Karpas-422 (cell line): ENCODE results near the gene ADCK1. TPM values are rescaled to one million over a fixed set of nuclear protein-coding genes. Genes with fewer than 3 reads are reported as not detected.
"Not testable (repeated sequence)": the region's sequence is repeated elsewhere in the genome, so short reads cannot be mapped to it uniquely, and the experiment has no call there.

Experiments used
- DNase-seq: peaks from one replicate; pipeline ENCODE4 v3.0.0-alpha.2; 2015
- H2AFZ ChIP-seq: fragments of 200-600 bp; sonication (generic); 2 replicates; pipeline ENCODE4 v1.6.1; 2014; ENCODE audit warnings: antibody characterized with exemption, low read length, mixed read lengths
- H3K27ac ChIP-seq: fragments of 200-600 bp; sonication (generic); 2 replicates; pipeline ENCODE4 v1.5.1; 2014; ENCODE audit warnings: mild to moderate bottlenecking, low read length, moderate library complexity
- H3K27me3 ChIP-seq: fragments of 200-600 bp; sonication (generic); 2 replicates; pipeline ENCODE4 v1.6.1; 2014; ENCODE audit warnings: low read length, mixed read lengths
- H3K36me3 ChIP-seq: fragments of 200-600 bp; sonication (generic); 2 replicates; pipeline ENCODE4 v1.6.1; 2014; ENCODE audit warnings: low read length, mixed read lengths; ENCODE audit not compliant: insufficient read depth
- H3K4me1 ChIP-seq: fragments of 200-600 bp; sonication (generic); 2 replicates; pipeline ENCODE4 v1.6.1; 2014; ENCODE audit warnings: mild to moderate bottlenecking, low read length, mixed read lengths
- H3K4me2 ChIP-seq: fragments of 200-600 bp; sonication (generic); 2 replicates; pipeline ENCODE4 v1.6.1; 2014; ENCODE audit warnings: low read length, low read depth, mild to moderate bottlenecking; ENCODE audit not compliant: poor library complexity, severe bottlenecking
- H3K4me3 ChIP-seq: fragments of 200-600 bp; sonication (generic); 2 replicates; pipeline ENCODE4 v1.5.1; 2014; ENCODE audit warnings: mild to moderate bottlenecking, antibody characterized with exemption, low read length, mixed read lengths
- H3K79me2 ChIP-seq: fragments of 200-600 bp; sonication (generic); 2 replicates; pipeline ENCODE4 v1.6.1; 2014; ENCODE audit warnings: mild to moderate bottlenecking, low read length, mixed read lengths
- H3K9ac ChIP-seq: fragments of 200-600 bp; sonication (generic); 2 replicates; pipeline ENCODE4 v1.6.0; 2014; ENCODE audit warnings: low read length
- H3K9me2 ChIP-seq: fragments of 200-600 bp; sonication (generic), shearing (Covaris generic); replicated peaks from 2 replicates; pipeline ENCODE4 v1.6.0; 2014; ENCODE audit warnings: mild to moderate bottlenecking, low read length, moderate library complexity; ENCODE audit not compliant: insufficient read depth
- H3K9me3 ChIP-seq: fragments of 300-700, 200-600 bp; sonication (generic); 2 replicates; pipeline ENCODE4 v1.6.1; 2014; ENCODE audit warnings: low read length, mixed read lengths
- H4K20me1 ChIP-seq: fragments of 200-600 bp; sonication (generic); 2 replicates; pipeline ENCODE4 v1.6.1; 2014; ENCODE audit warnings: mild to moderate bottlenecking, antibody characterized with exemption, low read length, low read depth; ENCODE audit not compliant: insufficient read depth
- total RNA-seq: library from RNA; depleted of rRNA; stranded (reverse); fragments of >200 nt; shearing (Covaris generic); gene quantifications from 2 replicates; pipeline ENCODE4 v1.2.3, GENCODE V29; 2014; ENCODE audit warnings: low replicate concordance

The ADCK1 gene
- total RNA-seq, 1 experiment from 2014 or later, result 9.7 TPM

- H3K36me3 ChIP-seq, result no peaks in the 10 kb centered on the region
- no peaks in the 10 kb centered on the region for H3K9me2 ChIP-seq
- H3K4me3 ChIP-seq, result no peak overlapping the region
- H2AFZ ChIP-seq, result no peak overlapping the region
- no peaks in the 10 kb centered on the region for H4K20me1 ChIP-seq
- no peak overlapping the region for H3K9ac ChIP-seq
- no peaks in the 10 kb centered on the region for H3K79me2 ChIP-seq
- no peaks in the 10 kb centered on the region for H3K4me1 ChIP-seq
- no peak overlapping the region for H3K4me2 ChIP-seq
- DNase-seq, result no peak
- no peaks in the 10 kb centered on the region for H3K27me3 ChIP-seq
- H3K27ac ChIP-seq, result no peak overlapping the region
- no peaks in the 10 kb centered on the region for H3K9me3 ChIP-seq
Observed at GRCh38 chr14:77955816-77956484, 156.0 kb downstream of the ADCK1 start.

DNA sequence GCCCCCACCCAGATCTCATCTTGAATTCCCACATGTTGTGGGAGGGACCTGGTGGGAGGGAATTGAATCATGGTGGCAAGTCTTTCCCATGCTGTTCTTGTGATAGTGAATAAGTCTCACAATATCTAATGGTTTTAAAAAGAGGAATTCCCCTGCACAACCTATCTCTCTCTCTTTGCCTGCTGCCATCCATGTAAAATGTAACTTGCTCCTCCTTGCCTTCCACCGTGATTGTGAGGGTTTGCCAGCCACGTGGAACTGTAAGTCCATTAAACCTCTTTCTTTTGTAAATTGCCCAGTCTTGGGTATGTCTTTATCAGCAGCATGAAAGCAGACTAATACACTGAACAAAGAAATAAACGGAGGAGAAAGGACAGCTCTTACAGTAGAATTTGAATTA lies 159.8 kb downstream of the ADCK1 start:
- H3K9me2 ChIP-seq, H3K27me3 ChIP-seq, H3K9me3 ChIP-seq, H4K20me1 ChIP-seq, H3K4me3 ChIP-seq, H3K9ac ChIP-seq, H2AFZ ChIP-seq, H3K4me2 ChIP-seq, H3K4me1 ChIP-seq, H3K79me2 ChIP-seq, H3K27ac ChIP-seq, DNase-seq, H3K36me3 ChIP-seq: not testable (repeated sequence)

DNA sequence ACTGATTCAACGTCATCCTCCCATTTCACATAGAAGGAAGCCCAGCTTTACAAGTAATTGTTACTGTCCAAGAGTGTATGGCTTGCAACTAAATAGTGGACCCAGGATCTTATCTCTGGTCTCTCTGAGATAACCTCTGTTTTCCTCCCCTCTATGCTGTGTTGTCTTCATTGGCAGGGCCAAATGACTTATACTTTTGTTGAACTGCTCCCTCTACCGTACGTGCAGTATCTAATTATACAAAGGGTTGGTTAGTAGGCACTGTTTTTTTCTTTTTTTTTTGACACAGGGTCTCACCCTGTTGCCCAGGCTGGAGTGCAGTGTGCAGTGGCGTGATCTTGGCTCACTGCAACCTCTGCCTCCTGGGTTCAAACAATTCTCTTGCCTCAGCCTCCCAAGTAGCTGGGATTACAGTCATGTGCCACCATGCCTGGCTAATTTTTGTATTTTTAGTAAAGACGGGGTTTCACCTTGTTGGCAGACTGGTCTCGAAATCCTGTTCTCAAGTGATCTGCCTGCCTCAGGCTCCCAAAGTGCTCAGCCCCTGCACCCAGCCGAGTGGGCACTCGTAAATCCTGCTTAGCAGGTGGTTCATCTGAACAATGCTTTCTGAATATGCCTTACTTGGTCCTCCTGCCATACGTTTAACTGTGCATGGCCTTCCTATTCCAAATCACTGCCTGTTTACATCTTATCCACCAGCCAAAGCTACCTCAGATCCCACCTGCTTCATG lies 162.1 kb downstream of the ADCK1 start:
- H3K36me3 ChIP-seq, result no peaks in the 10 kb centered on the region
- no peaks in the 10 kb centered on the region for H3K4me1 ChIP-seq
- H3K4me2 ChIP-seq, result no peak overlapping the region
- no peak overlapping the region for H3K27ac ChIP-seq
- no peaks in the 10 kb centered on the region for H3K9me3 ChIP-seq
- no peaks in the 10 kb centered on the region for H3K27me3 ChIP-seq
- H3K9me2 ChIP-seq, result no peaks in the 10 kb centered on the region
- H3K79me2 ChIP-seq, result no peaks in the 10 kb centered on the region
- H3K4me3 ChIP-seq, result no peak overlapping the region
- DNase-seq, result peak; percentile 73
- H4K20me1 ChIP-seq, result no peaks in the 10 kb centered on the region
- H3K9ac ChIP-seq, result no peak overlapping the region
- no peak overlapping the region for H2AFZ ChIP-seq

DNA sequence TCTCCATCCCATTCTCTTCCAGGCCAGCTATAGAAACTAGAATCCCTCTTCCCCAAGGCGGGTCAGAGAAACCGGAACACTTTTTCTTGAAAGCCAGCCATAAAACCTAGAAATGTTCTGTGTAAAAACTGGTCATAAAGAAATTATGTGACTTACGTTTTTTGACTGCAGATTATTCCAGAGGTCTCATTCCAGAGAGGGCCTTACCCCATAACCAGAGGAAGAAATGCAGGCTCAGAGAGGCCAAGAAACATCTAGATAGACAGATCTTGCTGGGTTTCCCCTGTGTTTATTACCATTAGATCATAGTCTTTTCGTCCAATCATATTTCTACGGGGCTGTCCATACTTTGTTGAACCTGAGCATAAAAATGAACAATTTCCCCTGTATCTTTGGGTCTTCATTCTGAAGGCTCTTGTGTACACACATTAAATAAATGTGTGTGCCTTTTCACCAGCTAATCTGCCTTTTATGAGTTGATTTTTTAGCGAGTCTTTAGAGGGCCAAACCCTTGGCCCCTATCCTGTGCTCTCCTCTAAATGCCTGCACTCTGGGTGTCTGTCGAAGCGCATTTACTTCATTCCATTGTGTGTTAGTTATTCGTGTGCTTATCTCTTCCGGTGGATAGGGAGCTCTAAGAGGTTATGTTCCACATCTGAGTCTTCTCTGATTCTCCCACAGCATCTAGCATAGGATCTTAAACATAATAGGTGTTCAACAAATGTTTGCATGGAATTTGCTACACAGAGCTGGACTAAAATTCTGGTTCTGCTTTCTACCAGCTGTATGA lies 163.0 kb downstream of the ADCK1 start:
- Histone ChIP-seq H3K79me2 (no peaks in the 10 kb centered on the region), H2AFZ (no peak overlapping the region), H3K9me3 (no peaks in the 10 kb centered on the region), H3K9me2 (no peaks in the 10 kb centered on the region), H4K20me1 (no peaks in the 10 kb centered on the region), H3K27me3 (no peaks in the 10 kb centered on the region), H3K27ac (no peak overlapping the region), H3K36me3 (no peaks in the 10 kb centered on the region), H3K9ac (no peak overlapping the region), H3K4me3 (no peak overlapping the region), H3K4me1 (no peaks in the 10 kb centered on the region), H3K4me2 (no peak overlapping the region)
- DNase-seq, result no peak

- Histone ChIP-seq H3K9me2 (no peaks in the 10 kb centered on the region), H4K20me1 (no peaks in the 10 kb centered on the region), H3K36me3 (no peaks in the 10 kb centered on the region), H3K9ac (no peak overlapping the region), H3K4me3 (no peak overlapping the region), H3K4me2 (no peak overlapping the region), H2AFZ (no peak overlapping the region), H3K9me3 (no peaks in the 10 kb centered on the region), H3K79me2 (no peaks in the 10 kb centered on the region), H3K27ac (no peak overlapping the region), H3K27me3 (no peaks in the 10 kb centered on the region), H3K4me1 (no peaks in the 10 kb centered on the region)
- no peak for DNase-seq
Observed at GRCh38 chr14:77964586-77964985, 164.7 kb downstream of the ADCK1 start.

DNA sequence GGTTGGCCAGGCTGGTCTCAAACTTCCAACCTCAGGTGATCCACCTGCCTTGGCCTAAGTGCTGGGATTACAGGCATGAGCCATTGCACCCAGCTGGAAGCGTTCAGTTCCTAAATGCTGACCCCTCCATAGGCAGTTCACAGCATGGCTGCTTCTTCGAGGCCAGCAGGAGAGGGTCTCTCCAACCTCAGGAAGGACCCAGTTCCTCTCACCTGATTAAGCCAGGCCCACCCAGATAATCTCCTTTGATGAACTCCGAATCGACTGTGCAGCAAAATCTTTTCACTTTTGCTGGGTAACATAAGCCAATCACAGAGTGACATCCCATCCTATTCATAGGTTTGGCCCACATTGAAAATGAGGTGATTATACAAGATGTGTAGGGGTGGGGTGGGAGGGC lies 165.1 kb downstream of the ADCK1 start:
- Histone ChIP-seq H3K27me3 (no peaks in the 10 kb centered on the region), H2AFZ (no peak overlapping the region), H4K20me1 (no peaks in the 10 kb centered on the region), H3K9me2 (no peaks in the 10 kb centered on the region), H3K9me3 (no peaks in the 10 kb centered on the region), H3K36me3 (no peaks in the 10 kb centered on the region), H3K4me2 (no peak overlapping the region), H3K4me1 (no peaks in the 10 kb centered on the region), H3K9ac (no peak overlapping the region), H3K79me2 (no peaks in the 10 kb centered on the region), H3K4me3 (no peak overlapping the region), H3K27ac (no peak overlapping the region)
- DNase-seq, result no peak

- Histone ChIP-seq H4K20me1 (no peaks in the 10 kb centered on the region), H3K79me2 (no peaks in the 10 kb centered on the region), H2AFZ (no peak overlapping the region), H3K9me2 (no peaks in the 10 kb centered on the region), H3K9ac (no peak overlapping the region), H3K4me1 (no peaks in the 10 kb centered on the region), H3K4me3 (no peak overlapping the region), H3K27ac (no peak overlapping the region), H3K36me3 (no peaks in the 10 kb centered on the region), H3K9me3 (no peaks in the 10 kb centered on the region), H3K27me3 (no peaks in the 10 kb centered on the region), H3K4me2 (no peak overlapping the region)
- no peak for DNase-seq
Observed at GRCh38 chr14:77965919-77966435, 166.1 kb downstream of the ADCK1 start.

DNA sequence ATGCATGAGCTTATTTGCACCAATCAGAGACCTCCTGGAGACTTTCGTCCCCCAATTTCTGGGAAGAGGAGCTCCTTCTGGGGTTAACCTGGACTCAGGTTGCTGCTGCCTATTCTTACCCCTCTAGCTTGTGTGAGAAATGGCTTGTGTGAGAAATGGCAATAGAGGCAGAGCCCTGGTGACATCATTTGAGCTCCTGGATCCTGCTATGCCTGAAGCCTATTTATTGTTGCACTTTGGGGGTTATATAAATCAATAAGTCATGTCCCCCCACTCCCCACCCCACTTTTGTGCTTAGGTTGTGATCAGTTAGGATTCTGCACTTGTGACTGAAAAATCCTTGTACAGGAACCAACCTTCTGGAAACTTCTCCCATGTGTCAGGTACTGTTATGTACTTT lies 167.2 kb downstream of the ADCK1 start:
- DNase-seq, result no peak
- Histone ChIP-seq H3K9me2 (no peaks in the 10 kb centered on the region), H3K4me3 (no peak overlapping the region), H3K36me3 (no peaks in the 10 kb centered on the region), H4K20me1 (no peaks in the 10 kb centered on the region), H3K79me2 (no peaks in the 10 kb centered on the region), H2AFZ (no peak overlapping the region), H3K27ac (no peak overlapping the region), H3K9ac (no peak overlapping the region), H3K4me1 (no peaks in the 10 kb centered on the region), H3K4me2 (no peak overlapping the region), H3K27me3 (no peaks in the 10 kb centered on the region), H3K9me3 (no peaks in the 10 kb centered on the region)
